GM21717 (cell line): ENCODE data around the gene KIF23.

Experiments used
- ATAC-seq: cut with Tn5 transposase; IDR thresholded peaks from one replicate; pipeline ENCODE4 v1.9.1; 2021; ENCODE audit warnings: mild to moderate bottlenecking, moderate library complexity; ENCODE audit not compliant: unreplicated experiment

KIF23 gene

DNA sequence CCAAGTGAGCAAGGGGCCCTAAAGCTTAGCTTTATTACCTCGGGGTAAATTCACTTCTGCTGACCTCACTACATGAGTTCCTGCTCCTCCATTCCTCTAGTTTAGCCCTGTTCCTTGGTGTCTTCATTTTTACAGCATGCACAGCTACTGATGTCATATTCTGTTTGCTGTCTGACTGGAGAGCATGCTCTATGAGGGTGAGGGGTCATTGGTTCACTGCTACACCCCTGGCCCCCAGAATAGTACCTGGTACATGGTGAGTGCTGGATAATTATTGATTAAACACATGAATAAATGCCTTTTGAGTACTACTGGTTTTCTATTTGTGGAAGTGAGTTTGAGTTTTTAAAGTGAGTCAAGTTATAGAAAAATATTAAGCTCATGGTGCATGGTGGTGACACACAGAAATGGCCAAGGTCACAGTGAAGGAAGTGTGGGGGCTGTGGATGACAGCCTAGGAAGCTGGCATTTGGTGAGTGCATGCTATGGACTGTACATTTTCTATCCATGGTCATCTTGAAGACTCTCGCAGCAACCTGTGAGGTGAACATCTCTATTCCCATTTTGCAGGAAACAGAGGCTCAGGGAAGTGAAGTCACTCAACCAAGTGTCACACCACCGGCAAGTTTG lies 72.4 kb downstream of the KIF23 start:
- ATAC-seq: no peak

DNA sequence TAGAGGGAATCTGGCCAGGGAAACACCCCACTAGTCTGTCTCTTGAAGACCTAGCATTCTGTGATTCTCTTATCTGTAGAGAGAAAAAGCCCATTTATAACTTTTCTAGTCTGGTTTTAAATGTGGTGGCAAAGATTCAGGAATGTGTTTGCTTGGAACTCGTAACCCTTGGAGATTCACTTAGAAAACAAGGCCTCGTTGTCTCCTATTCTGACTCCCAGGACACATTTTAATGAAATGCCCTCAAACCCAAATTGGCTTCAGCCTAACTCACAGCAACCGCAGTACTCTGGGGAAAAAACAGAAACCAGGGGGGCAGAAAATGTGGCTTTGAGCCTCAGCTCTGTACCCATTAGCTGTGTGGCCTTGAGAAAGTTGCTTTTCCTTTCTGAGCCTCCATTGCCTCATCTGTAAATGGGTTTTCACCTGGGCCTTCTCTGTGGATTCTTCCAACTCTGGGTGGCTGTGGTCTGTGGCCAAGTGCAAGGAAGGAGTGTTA lies 75.0 kb downstream of the KIF23 start:
- no peak for ATAC-seq

DNA sequence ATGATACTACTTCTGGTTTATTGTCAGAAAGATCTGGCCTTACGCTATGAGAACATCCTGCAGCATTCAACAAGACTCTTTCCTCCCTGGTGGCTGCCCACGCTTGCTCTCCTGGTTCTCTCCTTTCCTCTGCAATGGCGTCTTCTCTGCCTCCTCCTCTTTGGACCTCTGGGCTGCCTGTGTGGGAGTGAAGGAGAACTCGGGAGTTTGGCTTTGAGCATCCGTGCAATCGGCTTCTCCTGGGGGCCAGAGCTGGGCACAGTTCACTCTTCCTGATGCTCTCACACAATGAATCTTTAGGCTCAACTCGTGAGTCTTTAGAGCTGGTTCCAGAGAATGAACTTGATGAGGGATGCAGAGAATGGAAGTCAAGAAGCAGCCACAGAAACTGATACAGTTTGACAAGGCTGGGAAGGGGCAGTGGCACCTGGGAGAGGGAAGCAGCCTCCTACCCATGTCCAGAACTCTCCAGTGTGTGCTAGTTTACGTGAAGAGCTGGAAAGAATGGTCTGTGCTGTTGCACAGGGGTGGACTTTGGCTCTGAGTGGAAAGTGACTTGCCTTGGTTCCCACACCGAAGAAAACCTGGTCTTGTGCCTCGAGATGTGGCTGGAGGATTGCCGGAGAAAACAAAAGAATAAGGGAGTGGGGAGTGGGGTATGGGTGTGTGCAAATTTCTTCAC lies 76.3 kb downstream of the KIF23 start:
- no peak for ATAC-seq

DNA sequence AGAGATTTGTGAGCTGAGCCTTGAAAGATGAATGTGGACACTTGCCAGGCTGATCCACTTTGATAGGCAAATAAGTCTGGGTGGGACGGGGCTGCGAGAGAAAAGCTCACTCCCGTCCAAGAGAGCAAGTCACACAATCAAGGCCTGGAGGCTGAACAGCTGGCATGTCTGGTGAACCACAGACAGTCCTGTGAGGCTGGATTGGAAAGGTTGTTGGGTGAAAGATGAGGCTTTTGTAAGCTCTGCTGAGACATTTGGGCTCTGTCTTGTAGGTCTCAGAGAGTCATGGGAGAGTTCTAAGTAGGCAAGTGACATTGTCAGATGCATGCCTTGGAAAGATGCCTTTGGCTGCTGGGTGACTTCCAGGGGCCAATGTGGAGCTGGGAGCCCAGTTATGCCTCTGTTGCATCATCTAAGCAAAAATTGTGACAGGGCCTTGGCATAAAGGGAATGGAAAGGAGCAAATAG lies 76.9 kb downstream of the KIF23 start:
- no peak for ATAC-seq

DNA sequence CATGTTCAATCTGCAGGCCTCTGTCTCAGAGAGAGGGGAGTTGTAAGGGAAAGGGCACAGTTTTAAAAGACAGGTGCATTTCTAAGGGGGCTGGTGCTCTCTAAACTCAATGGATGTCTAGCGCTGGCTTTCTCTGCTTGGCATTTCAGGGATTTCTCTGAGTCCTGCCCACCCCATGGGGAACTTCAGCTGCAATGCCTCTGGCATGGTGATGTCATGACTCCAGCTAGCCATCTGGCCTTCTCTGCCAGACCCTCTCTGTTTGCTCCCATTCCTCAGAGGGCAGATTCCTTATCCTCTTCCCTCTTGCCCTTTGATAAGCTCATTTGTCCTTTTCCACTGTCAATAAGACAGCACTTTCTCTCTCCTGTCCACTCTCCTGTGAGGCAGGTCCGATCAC lies 79.3 kb downstream of the KIF23 start:
- ATAC-seq: no peak

DNA sequence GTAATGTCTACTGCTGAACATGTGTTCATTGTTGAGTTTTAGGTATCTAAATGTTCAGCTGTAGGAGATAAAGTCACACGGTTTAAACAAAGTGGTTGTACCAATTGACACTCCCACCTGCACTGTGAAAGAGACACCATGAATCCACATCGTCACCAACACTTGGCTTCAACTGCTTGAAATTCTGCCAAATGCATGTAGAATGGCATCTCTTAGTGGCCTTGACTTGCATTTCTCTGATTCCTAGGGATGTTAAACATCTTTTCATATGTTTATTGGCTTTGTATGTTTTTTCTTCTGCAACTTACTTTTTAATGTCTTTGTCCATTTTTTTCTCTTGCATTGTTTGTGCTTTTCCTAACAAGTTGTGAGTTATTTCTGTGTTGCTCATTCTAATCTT lies 81.9 kb downstream of the KIF23 start:
- no peak for ATAC-seq

DNA sequence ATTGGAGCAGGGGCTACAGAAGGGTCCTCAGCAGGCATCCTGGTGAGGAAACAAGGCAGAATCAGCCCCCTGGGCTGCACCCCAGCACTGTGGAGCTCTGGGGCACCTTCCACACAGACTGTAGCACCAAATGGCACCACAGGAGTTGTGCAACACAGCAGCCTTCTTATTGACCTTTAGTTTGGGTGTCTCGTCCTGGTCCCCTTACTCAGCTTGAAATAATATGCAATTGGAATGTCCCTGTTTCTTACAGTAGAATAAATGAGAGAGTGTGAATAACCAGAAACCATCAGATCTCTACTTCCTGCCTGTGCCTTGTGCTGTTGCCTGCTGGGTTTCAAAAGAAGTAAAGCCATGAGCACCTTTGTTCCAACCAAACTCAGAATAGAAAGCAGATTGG lies 82.9 kb downstream of the KIF23 start:
- no peak for ATAC-seq

DNA sequence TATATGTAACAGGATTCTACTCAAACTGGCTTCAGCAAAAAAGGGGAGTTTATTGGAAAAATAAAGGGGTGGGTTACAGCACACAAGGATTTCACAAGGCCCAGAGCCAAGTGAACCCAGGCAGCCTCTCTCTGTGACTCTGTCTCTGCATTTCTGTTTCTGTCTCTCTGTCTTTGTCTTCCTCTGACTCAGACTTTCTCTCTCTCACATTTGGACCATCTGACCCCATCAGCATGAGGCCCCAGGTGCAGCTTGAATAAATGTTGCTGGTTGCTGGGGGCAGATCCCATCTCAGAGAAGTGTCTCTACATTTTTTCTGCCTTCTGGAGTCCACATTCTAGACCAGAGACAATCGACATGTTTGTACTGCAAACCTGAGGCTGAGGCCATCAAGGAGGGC lies 83.5 kb downstream of the KIF23 start:
- ATAC-seq: no peak
